Right hindlimb (tissue), 1 donor: ENCODE measurements around the gene SEMA3G.

Experiments
- DNase-seq: peaks from one replicate; pipeline ENCODE4 v3.0.0-alpha.2; 2018

SEMA3G gene

DNA sequence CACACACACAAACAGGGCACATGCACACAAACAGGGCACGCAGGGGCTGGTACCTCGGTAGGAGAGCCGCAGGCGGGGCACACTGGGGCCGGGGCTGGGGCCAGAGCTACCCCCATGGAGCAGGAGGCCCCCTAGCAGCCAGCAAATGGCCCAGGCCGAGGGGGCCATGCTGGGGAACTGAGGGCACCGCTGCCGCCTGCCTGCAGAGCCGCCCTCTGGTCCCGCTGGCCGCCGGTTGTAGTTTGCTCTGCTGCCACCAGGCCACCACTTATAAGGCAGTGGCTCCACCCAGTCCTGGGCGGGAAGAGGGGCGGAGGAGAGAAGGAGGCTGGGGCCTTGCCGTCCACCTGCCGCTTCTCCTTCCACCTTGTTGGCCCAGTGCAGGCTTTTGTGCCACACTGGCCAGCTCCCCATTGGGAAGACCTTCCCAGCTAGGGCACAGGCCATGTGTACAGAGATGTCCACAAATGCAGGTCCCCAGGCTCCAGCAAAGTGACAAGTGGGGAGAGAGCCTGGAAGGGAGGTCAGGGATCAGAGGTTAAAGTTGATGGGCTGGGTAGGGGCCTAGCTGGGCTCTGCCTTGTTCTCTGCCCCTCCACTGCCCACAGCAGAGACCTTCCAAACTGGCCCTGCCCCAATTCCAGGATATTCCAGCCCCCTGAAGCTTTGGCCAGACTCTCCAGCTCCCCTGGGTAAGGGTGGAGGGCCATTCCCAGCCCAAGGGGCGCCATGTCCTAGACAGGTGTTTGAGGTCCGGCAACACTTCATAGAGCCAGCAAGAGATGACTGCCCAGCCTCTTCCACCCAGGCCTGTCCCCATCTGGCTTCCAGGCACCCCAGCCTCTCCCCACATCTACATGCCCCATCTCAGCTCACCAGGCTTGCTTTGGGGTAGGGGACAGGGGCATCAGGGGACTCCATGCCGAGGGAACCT, at the start of gene SEMA3G:
TSS of gene SEMA3G (minus strand) at position 244 of the 934 bp plus-strand sequence. CDS start at position 168, 76 bp downstream.
- peak; percentile 65 for DNase-seq

DNA sequence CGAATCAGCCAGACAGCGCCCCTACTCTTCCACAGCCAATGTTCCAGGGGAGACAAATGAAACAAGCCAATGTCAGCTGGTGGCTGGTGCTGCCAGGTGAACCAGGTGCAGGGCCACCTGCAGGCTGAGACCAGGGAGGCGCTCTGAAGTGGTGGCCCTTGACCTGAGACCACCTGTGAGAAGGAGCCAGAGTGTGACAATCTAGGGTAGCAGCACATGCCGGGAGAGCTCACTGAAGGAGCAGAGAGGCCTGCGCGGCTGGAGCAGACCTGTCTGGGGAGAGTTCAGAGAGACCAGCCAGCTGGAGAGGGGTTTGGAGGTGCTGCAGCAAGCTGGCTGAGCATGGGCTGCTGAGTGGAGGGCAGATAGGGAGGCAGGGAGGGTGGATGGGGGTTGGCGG, 49.5 kb upstream of the SEMA3G start:
- DNase-seq: no peak

DNA sequence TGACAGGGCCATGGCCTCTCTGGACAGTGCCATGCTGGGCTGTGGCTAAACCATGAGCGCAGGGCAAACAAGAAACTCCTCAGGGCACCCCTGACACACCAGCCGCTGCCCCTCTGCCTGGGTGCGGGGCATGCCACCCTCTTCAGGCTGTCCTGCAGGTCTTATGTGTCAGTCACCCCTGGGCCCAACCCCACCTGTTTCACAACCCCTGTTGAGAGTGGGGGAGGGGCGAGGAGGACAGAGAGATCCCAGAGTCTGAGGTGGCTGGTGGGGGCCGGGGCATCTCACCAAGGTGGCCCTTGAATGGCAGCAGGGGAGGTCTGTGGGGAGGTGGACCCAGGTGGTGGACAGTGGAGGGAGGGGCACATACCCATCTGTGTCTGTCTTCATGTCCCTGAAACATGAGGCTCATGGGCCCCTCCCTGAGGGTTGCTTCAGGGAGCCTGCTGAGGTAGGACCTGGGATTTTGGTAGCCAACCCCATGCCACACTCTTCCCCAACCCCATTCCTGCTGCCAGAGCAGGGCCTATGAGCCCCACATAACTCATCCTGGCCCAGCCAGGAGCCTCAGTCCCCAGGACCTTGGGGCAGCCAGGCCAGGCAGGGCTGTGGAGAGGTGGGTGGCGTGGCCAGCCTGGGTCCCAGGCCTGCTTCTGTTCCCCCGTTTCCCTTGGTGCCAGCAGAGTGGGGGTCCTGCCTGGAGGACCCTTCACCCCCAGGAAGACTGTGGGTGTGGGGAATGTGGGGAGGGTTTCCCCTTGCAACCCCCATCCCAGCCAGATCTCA, 48.5 kb upstream of the SEMA3G start:
- no peak for DNase-seq

DNA sequence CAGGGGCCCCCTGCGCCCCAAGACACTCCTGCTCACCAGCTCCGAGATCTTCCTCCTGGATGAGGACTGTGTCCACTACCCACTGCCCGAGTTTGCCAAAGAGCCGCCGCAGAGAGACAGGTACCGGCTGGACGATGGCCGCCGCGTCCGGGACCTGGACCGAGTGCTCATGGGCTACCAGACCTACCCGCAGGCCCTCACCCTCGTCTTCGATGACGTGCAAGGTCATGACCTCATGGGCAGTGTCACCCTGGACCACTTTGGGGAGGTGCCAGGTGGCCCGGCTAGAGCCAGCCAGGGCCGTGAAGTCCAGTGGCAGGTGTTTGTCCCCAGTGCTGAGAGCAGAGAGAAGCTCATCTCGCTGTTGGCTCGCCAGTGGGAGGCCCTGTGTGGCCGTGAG, 47.2 kb upstream of the SEMA3G start:
- DNase-seq: no peak

DNA sequence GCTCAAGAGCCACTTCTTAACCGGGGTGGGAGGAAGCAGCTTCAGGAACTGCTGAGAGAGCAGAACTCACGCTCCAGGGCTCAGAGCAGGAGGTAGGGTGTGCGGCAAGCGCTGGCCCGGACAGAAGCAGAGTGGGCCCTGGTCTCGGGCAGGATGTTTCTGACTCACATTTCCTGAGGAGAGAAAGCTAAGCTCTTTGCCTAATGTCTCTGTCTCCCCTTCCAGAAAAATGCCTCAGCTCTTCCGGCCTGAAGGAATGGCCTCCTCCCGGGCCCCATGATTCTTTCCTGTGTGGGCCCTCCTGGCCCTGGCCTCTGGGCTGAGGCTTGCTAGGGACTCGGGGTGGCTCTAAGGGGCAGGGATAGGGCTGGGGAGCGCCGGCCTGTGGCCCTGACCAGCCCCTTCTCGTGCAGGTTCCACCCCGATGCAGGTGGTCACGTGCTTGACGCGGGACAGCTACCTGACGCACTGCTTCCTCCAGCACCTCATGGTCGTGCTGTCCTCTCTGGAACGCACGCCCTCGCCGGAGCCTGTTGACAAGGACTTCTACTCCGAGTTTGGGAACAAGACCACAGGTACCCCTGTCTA, 46.1 kb upstream of the SEMA3G start:
- DNase-seq: no peak

DNA sequence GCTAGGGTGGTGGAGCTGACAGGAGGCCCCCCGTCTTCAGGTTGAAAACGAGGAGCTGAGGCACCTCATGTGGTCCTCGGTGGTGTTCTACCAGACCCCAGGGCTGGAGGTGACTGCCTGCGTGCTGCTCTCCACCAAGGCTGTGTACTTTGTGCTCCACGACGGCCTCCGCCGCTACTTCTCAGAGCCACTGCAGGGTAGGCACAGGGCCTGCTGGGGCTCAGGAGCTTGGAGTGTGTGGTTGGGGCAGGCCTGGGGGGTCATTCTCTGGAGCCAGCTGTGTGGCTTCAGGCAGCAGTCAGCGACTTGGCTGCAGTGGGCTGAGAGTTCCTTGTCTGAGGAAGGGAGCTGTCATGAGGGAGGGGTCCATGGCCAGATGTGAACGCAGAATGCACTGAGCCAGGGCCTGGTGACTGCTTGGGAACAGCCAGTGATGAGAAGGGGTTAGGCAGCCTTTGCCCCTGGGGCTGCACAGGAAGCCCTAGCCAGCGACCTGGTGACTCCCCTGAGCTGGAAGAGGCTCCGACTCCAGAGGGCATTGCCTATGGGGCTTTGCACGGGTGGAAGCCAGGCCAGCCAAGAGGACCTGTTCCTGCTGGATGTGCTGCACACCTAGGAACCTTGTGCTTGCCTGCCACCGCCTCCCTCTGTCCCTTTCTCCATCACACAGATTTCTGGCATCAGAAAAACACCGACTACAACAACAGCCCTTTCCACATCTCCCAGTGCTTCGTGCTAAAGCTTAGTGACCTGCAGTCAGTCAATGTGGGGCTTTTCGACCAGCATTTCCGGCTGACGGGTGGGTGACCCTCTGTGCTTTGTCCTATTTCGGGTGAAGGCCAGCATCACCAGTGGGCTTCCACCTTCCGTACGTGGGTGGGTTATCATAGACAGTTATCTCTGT, 45.4 kb upstream of the SEMA3G start:
- DNase-seq: no peak

DNA sequence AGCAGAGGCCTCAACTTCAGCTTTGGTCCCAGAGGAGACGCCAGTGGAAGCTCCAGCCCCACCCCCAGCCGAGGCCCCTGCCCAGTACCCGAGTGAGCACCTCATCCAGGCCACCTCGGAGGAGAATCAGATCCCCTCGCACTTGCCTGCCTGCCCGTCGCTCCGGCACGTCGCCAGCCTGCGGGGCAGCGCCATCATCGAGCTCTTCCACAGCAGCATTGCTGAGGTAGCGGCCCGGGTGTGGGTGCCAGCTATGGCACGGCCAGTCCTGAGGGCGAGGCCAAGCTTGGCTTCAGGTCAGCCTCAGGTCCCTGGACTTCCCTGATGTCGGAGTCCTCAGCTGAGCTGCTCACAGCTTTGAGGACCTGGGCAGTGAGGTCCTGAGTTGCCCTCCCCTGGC, 44.5 kb upstream of the SEMA3G start:
- no peak for DNase-seq

DNA sequence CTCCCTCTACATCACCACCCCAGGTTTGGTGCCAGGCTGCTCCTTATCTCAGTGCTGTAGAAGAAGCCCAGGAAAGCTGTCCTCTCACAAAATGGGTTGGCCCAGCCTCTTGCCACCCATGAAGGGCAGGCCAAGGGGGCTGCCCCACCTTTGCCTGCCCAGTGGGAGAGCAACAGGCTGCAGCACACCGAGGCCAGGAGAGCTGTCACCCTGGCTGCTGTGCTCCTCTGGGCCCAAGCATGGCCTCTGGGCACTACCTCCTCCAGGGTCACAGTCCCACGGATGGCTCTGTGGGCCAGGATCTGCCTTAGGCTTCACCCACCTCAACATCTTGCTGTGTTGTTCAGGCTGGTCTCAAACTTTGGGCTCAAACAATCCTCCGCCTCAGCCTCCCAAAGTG, 43.8 kb upstream of the SEMA3G start:
- no peak for DNase-seq

DNA sequence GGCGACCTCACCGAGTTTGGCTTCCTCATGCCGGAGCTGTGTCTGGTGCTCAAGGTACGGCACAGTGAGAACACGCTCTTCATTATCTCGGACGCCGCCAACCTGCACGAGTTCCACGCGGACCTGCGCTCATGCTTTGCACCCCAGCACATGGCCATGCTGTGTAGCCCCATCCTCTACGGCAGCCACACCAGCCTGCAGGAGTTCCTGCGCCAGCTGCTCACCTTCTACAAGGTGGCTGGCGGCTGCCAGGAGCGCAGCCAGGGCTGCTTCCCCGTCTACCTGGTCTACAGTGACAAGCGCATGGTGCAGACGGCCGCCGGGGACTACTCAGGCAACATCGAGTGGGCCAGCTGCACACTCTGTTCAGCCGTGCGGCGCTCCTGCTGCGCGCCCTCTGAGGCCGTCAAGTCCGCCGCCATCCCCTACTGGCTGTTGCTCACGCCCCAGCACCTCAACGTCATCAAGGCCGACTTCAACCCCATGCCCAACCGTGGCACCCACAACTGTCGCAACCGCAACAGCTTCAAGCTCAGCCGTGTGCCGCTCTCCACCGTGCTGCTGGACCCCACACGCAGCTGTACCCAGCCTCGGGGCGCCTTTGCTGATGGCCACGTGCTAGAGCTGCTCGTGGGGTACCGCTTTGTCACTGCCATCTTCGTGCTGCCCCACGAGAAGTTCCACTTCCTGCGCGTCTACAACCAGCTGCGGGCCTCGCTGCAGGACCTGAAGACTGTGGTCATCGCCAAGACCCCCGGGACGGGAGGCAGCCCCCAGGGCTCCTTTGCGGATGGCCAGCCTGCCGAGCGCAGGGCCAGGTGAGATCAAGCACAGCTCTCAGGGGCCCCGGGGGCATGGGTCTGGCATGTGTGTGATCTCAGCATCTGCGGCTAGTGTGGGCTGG, 43.1 kb upstream of the SEMA3G start:
- DNase-seq: no peak

DNA sequence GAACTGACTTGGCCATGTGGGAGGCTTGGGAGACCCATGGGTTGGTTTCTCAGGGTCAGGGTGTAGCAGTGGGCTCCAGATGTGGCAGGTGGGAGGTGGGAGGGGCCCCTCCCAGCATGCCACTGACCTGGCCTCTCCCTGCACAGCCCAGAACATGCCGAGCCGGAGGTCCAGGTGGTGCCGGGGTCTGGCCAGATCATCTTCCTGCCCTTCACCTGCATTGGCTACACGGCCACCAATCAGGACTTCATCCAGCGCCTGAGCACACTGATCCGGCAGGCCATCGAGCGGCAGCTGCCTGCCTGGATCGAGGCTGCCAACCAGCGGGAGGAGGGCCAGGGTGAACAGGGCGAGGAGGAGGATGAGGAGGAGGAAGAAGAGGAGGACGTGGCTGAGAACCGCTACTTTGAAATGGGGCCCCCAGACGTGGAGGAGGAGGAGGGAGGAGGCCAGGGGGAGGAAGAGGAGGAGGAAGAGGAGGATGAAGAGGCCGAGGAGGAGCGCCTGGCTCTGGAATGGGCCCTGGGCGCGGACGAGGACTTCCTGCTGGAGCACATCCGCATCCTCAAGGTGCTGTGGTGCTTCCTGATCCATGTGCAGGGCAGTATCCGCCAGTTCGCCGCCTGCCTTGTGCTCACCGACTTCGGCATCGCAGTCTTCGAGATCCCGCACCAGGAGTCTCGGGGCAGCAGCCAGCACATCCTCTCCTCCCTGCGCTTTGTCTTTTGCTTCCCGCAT, 42.3 kb upstream of the SEMA3G start:
- no peak for DNase-seq

DNA sequence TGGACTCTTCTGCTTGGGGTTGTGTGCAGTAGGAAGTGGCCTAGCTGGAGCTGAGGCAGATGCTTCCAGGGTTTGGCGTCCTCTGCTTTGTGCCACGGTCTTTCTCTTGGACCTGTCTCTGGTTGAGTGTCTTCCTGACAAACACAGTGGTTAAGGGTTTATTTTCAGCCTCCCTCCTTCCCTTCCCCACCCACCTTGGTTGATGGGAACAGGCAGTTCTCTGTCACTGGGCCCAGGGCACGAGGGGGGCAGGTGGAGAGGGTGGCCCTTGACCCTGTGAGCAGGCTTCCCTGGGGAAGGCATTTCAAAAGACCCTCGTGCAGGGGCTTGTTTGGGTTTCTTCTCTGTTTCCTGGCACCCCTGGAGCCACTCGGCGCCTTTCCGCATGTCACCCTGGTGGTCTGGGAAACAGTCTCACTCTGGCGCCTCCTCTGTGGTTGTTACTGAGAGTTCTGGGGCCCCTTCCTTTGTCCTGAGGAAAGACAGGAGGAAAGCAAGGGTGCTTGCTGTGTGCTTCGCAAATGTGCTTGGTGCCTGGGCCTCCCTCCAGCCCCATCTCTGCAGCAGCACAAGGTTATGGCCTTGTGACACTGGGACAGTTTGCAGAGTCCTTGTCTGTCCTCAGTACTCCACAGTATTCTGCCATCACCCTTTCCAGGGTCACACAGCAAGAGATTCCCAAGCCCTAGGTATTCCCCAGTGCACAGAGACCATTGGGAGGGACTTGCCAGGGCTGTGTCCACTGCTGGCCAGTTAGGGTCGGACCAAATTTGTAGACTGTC, 40.0 kb upstream of the SEMA3G start:
- DNase-seq: no peak

DNA sequence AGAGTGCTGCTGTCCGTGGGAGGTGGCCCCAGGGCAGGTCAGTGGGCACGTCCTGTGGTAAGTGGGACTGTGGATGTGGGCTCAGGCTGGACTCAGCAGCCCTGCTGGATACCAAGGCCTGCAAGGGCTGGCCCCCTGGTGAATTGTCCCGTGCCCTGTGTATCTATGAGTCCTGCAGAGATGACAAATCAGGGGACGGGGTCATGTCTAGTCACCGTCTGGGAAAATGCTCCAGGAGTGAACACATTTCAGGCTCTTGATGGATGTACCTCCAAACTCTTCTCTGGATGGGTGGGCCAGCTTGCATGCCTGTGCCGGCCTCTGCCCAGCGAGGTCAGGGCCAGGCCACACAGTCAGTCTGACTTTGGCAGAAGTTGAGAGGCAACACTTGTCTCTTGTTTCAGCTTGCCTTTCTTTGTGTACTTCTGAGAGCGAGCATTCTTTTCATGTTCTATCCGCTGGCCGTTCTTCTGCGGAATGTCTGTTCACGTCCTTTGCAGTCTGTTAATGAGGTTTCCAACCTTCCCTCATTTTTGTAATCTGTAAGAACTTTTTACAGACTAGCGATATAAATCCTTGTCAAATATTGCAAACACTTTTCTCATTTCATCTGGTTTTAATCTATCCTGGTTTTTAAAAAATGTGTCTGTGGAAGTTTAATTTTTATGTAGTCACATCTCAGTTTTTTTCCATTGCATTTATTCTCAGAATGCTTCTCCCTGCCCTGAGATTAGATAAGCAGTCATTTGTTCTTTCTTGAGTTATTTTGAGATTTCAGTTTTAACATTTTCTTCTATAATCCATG, 38.9 kb upstream of the SEMA3G start:
- no peak for DNase-seq

DNA sequence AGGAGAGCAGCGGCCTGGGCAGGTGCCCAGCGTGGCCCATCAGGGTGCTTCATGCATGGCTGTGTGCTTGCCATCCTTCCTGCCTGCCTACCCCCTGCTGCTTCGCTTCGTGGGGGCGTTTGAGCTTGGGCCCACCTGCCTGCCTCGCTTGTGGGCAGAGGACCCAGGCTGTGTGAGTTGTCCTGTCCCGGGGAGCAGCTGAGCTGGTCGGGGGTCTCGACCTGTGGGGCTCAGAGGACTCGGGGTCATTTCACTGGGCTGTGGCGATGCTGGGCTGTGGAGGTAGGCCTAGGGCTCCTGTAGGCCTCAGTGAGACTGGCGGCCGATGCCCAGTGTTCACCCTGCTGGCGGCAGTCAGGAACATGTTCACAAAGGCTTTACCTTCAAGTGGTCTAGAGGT, 38.2 kb upstream of the SEMA3G start:
- no peak for DNase-seq

DNA sequence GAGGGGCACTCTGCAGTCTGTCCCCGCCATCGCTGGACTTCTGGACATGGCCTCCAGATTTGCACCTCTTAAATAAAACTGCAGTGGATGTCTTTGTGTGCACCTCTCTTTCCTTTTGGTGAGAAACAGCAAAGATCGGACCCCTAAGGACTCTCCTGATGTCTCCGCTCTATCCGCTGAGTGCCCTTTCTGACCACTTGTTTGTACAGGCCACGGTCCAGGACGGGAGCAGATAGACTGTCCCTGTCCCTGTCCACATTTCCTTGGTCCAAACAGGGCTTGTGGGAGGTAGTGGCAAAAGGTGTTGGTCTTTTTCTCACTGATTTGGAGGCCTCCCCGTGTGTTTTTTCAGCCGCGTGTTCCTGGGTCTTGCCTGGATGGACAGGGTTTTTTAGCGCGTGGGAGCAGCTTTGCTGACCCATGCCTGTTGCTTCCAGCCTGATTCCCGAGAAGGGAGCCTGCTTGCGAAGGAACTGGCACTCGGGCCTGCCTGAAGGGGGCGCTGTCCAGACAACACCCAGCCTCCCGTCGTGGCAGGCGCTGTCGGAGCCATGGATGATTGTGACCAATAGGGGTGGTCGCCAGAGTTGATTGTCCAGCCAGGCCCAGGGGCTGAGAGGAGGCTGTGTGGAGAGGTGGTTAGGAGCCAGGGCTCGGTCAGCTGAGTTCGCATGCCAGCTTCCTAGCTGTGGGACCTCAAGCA, 37.1 kb upstream of the SEMA3G start:
- no peak for DNase-seq

DNA sequence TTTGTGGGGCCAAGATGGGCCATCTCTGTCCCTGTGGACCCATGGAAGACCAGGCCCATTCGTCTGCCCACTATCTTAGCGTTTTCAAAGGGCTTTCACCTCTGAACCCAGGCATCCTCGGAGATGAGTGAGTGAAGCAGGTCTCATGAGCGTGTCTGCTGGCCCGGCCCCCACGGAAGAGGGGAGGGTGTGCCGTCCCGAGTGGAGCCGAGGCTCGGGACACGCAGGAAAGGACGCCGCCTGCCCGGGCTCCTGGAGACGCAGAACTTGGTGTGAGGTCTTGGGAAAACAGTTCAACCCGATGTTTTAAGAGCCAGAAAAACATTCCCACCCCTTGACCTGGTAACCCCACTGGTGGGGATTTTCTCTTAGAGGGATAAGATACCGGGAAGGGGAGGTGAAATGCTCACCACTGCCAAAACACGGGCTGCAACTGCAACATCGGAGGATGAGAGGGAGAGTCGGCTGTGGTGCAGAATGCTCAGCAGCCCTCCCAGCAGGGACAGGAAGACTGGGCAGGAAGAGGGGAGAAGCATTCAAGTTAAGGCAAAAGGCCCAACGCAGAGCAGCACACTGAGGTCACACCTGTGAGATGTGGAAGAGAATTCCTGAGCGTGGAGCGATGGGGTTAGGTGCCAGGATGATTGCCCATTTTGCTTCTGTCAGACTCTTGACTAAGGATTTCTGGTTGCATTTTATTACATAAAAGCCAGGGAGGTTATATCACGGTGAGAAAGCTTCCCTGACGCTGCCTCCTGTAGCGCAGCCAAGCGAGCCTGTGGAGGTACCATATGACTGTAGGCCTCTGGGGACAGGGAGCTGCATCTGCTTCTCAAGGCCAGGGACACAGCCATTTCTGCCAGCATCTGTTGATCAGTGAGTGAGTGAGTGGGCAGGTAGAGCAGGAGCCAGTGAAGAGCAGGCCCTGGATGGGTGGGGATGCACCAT, 36.1 kb upstream of the SEMA3G start:
- DNase-seq: no peak

DNA sequence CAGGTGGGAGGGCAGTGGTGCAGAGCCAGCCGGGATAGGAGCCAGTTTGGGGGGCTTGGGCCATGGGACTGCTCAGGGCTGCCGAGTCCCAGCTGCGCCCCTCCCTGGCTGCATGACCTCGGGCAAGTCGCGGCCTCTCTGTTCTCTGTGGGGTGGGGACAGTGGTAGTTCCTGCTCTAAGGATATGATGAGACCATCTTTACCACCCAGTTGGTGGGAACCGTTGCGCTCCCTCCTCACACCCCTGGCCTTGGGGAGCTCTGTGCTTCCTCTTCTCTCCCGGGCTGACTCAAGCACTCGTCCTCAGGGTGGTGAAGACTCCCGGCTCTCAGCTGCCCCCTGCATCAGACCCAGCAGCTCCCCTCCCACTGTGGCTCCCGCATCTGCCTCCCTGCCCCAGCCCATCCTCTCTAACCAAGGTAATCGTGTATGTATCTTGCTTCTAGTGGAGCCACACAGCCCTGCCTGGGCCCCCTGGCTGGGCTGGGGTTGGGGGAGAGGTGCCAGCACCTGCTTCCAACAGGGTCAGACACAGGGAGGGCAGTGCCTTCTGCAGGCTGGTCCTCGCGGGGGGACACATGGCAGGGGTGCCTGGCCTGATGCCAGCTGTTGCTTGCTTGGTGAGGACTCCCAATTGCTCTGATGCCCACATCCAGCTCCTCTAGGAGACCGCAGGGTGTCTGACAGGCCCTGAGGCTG, 35.1 kb upstream of the SEMA3G start:
- DNase-seq: no peak
